HEK293 (cell line): ENCODE measurements around the gene CD244.

Experiments
- ZNF324 ChIP-seq: fragments of 450-650 bp; formaldehyde crosslinking; IDR thresholded peaks from 2 replicates; pipeline ENCODE4 v1.5.1; 2016; ENCODE audit warnings: missing biosample characterization, missing genetic modification characterization
- ZNF433 ChIP-seq: fragments of 450-650 bp; formaldehyde crosslinking; IDR thresholded peaks from 2 replicates; pipeline ENCODE4 v1.5.1; 2016; ENCODE audit warnings: missing biosample characterization, missing genetic modification characterization, low read depth

DNA sequence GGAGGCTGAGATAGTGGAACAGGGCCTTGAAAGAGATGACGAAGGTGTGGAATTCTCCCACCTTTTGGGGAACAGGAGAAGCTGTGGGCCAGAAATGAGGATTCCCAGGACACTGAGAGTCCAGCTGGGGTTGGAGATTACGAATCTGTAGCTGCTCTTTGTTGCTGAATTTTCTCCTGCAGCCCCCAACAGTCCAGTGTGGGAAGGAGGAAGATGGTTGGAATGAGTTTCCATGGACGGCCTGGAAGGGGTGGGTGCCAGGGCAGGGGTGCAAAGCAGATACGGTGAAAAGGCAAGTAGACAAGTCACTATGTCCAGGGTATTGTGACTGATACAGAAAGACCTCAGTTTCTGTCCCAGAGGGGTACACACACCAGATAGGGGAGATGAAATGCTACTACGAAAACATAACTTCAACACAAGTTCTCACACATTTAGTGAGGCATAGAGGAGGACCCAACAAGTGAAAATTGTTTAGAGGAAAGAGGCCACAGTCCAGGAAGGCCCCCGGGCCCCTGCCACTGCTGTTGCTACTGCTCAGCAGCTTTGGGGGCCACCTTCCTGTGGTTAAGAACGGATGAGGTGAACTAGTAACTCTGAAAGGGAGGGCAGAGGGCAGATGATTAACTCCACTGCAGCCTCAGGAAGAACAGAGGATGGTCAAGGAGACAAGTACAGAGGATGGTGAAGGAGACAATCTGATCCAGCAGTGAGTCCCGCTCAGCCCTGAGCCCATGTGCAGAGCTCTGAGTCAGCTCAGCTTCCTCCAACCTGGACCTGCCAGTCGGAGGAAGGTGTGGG, 7.3 kb downstream of the CD244 start:
- TF ChIP-seq ZNF433 = no peak
- TF ChIP-seq ZNF324 (tag by site-specific recombination) = no peak
